Muscle layer of colon (tissue), 2 donors: ENCODE data around the gene PRCC.

Experiments used
- H3K27ac ChIP-seq: one replicate; pipeline ENCODE4 v1.7.0; 2013; ENCODE audit warnings: low read depth, mild to moderate bottlenecking, low read length, moderate library complexity
- H3K27me3 ChIP-seq, 2 donors: one replicate each; pipeline ENCODE4 v1.7.0; 2013; ENCODE audit warnings: low read length in 2 of 2, mild to moderate bottlenecking in 2 of 2; ENCODE audit not compliant: insufficient read depth in 2 of 2, control insufficient read depth in 1 of 2
- H3K36me3 ChIP-seq: one replicate; pipeline ENCODE4 v1.7.0; 2013; ENCODE audit warnings: mild to moderate bottlenecking, low read length; ENCODE audit not compliant: insufficient read depth
- H3K4me1 ChIP-seq: one replicate; pipeline ENCODE4 v1.7.0; 2013; ENCODE audit warnings: mild to moderate bottlenecking, low read length; ENCODE audit not compliant: insufficient read depth
- H3K4me3 ChIP-seq, 2 donors: one replicate each; pipeline ENCODE4 v1.7.0; 2013; ENCODE audit warnings: low read length in 2 of 2, low read depth in 1 of 2, mild to moderate bottlenecking in 1 of 2, moderate library complexity in 1 of 2
- H3K9ac ChIP-seq: one replicate; pipeline ENCODE4 v1.7.0; 2013; ENCODE audit warnings: low read length
- H3K9me3 ChIP-seq: one replicate; pipeline ENCODE4 v1.7.0; 2013; ENCODE audit warnings: mild to moderate bottlenecking, low read length
- donor health status: abdominal sarcoma.
- donor health status: Adenocarcinoma of cecum.

Gene PRCC

DNA sequence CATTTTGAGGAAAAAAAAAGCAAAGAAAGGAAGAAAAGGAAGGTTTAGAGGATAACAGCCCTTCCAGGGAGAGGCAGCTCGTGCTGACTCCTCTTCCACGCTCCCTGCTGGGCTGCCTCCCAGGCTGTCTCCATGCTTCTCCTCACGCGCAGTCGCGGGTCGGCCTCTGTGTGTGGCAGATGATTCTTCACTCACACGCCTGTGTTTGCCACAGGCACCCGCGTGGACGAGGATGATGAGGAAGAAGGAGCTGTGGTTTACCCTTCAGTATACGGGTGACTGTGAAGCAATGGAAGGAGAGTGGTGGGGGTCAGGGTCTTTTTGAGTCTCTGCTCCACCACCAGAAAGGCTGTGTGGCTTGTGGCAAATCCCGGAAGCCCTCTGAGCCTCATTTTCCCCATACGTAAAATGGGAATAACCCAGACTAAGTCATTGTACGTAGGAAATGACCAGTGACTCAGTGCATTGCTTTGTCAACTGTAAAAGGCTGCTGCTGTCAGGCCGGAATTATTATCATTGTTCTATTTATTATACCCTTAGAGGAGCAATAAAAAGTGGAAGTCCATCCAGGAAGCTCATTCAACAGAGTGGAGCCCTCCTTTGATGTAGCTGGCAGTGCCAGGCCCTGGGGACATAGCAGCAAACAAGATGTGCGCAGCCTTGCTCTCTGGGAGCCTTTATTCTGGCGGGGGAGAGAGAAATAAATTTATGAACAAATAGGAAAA, 61.2 kb downstream of the PRCC start:
- H3K9me3 ChIP-seq, result no peaks in the 10 kb centered on the region
- no peaks in the 10 kb centered on the region for H3K4me1 ChIP-seq
- no peak overlapping the region for H3K9ac ChIP-seq
- H3K4me3 ChIP-seq, result no peak overlapping the region
- no peak overlapping the region for H3K27ac ChIP-seq
- H3K27me3 ChIP-seq, result no peaks in the 10 kb centered on the region
- H3K36me3 ChIP-seq, result no peaks in the 10 kb centered on the region

DNA sequence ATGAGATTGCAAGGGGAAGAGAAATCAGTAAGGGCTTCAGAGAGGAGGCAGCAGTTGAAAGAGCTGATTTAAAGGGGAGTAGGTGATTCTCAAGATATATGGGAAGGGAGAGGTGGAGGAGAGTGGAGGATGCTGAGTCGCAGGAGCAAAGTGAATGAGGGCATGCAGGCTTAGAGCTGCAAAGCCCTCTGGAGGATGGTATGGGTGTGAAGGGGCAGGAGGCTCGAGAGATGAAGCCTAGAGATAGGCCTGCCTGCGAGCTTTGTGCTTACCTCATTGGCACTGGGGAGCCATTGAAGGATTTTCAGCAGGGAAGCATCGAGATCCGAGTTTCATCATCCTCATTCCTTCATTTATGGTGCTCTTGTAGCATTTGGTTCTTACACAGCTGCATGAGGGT, 65.1 kb downstream of the PRCC start:
- Histone ChIP-seq H3K9ac (no peak overlapping the region), H3K27me3 (no peaks in the 10 kb centered on the region), H3K4me1 (no peaks in the 10 kb centered on the region), H3K36me3 (no peaks in the 10 kb centered on the region), H3K4me3 (no peak overlapping the region), H3K9me3 (no peaks in the 10 kb centered on the region), H3K27ac (no peak overlapping the region)

DNA sequence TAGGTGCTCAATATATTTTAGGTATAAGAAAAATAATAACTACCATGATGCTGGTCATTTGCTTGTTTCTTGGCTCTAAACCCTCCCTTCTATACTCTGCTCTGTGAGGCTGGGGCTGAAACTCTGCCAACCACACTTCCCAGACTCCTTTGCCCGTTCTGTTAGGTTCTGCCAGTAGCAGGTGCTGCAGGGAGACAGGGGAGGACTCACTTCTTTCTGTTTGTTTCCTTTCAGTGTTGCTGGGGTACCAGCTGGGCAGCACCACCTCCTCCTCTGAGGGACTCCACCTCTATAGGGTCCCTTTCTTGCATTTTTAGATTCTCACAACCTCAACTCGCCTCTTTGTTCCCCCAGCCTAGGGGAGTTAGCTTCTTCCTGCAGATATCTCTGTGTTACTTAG, 66.3 kb downstream of the PRCC start:
- H3K4me1 ChIP-seq, result no peaks in the 10 kb centered on the region
- H3K4me3 ChIP-seq, result no peak overlapping the region
- no peak overlapping the region for H3K9ac ChIP-seq
- no peak overlapping the region for H3K27ac ChIP-seq
- H3K27me3 ChIP-seq, result peaks cover 0 to 5% of the 10 kb centered on the region in 2 donors
- no peaks in the 10 kb centered on the region for H3K36me3 ChIP-seq
- no peaks in the 10 kb centered on the region for H3K9me3 ChIP-seq

DNA sequence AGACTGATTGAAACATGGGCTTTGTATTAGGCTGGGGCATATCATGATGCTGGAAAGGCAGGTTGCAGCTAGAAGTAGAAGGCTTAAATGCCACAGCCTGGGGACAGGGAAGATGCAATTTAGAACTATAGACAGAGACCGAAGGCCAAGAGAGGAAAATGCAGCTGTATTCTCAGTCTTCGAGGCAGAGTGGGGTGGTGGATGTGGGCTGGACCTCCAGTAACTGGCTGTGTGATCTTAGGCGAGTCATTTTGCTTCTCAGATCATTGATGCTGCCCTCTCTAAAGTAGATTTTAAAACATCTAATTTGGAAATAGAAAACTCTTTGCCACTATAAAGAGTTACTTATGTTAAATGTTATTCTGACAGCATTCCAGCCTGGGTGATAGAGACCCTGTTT, 67.0 kb downstream of the PRCC start:
- no peaks in the 10 kb centered on the region for H3K36me3 ChIP-seq
- no peaks in the 10 kb centered on the region for H3K9me3 ChIP-seq
- no peaks in the 10 kb centered on the region for H3K4me1 ChIP-seq
- H3K4me3 ChIP-seq, result no peak overlapping the region
- H3K27ac ChIP-seq, result no peak overlapping the region
- peaks cover 0 to 12% of the 10 kb centered on the region in 2 donors for H3K27me3 ChIP-seq
- H3K9ac ChIP-seq, result no peak overlapping the region

DNA sequence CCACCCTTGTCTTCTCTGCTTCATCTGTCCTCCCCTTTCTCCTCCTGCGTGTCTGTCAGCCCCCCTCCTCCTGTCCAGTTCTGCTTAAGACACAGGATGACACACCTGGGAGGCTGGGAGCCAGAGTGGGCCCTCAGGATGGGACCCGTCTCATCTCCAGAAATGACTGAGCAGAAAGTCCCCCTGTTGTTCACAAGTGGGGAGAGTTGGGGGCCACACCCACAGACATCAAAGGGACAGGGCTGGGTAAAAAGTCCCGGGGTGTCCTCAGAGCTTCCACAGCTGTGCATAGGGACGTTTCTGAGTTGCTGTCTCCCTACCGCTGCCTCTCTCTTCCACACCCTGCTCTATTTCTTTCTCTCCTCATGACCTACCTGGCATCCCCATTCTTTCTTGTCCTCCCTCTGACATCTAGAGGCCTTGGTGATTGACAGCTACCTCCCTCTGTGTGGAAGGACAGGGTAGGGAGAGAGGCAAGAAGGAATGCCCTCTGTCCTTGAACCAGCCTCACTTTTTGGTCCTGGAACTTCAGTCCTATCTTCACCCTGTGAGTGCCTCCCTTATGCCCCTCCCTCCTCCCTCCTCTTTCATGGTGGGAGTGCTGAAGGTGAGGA, 68.8 kb downstream of the PRCC start:
- H3K9ac ChIP-seq, result no peak overlapping the region
- no peaks in the 10 kb centered on the region for H3K36me3 ChIP-seq
- no peak overlapping the region for H3K27ac ChIP-seq
- H3K27me3 ChIP-seq, result peaks cover 0 to 27% of the 10 kb centered on the region in 2 donors
- no peaks in the 10 kb centered on the region for H3K9me3 ChIP-seq
- H3K4me3 ChIP-seq, result no peak overlapping the region
- no peaks in the 10 kb centered on the region for H3K4me1 ChIP-seq

DNA sequence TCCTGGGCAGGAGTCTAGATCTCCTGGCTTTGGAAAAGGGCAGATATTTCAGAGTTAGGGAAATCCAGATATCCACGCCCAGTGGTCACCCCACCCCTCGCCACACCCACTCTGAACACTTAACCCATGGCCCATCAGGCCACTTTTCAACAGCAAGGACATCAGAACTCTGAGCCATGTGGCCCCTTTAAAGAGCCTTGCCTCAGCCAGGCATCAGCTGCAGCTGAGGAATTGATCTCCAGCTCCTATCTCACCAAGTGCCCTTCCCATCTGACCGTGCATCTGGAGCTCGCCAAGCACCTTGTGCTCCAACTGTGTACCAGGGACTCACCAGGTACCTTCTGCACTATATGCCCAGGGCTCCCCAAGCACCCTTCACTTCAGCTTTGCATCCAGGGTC, 69.6 kb downstream of the PRCC start:
- H3K9ac ChIP-seq, result no peak overlapping the region
- H3K27ac ChIP-seq, result no peak overlapping the region
- H3K4me1 ChIP-seq, result no peaks in the 10 kb centered on the region
- H3K4me3 ChIP-seq, result no peak overlapping the region
- no peaks in the 10 kb centered on the region for H3K36me3 ChIP-seq
- H3K9me3 ChIP-seq, result no peaks in the 10 kb centered on the region
- peaks cover 0 to 29% of the 10 kb centered on the region in 2 donors for H3K27me3 ChIP-seq

DNA sequence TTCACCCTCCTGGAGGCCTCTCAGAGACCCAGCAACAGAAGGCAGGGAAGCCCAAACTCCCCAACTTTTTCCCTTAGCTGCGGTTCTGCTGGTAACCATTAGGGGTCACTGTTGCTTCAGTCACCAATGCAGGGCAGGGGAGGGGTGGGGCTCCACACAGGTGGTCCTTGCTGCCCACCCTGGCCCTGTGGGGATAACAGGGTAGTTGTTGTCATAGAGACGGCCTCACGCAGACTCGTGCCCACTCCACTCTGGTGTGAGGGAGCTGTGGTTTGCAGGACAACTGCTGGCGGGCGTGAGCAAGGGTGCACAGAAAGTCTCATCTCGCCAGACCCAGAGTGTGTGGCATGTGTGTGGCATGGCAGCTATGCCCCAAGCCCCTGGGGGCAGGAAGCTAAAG, 71.6 kb downstream of the PRCC start:
- H3K36me3 ChIP-seq, result no peaks in the 10 kb centered on the region

DNA sequence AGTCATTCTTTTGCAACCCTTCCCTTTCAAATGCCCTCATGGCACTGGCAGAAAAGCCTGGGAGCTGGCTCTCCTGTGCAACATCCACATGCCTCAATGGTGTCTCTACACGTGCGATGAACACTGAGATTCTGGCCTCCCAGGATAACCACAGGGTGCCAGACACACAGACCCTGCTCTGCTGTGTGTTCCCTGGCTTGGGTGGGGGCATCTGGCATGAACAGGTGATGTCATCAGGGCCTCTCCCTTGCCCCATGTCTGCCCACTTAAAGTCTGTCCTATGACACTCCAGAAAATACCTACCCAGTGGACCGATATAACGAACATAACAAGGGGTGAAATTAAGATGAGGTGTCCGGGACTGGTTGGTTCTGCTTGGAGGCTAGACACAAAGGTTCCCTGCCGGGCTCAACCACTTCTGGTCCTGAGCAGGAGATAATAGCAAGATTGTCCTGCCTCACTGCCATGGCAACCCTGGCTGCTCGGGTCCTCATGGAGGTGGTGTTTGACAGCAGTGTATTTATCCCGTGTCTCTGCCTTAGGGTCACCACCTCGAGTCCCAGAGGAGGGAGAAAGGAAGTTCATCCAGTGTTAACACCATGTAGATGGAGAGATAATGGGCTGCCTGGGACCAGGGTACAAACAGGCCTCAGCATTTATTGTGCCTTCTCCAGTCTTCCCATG, 72.2 kb downstream of the PRCC start:
- Histone ChIP-seq H3K9ac (no peak overlapping the region), H3K27me3 (peaks cover 2 to 49% of the 10 kb centered on the region in 2 donors), H3K4me1 (no peaks in the 10 kb centered on the region), H3K9me3 (no peaks in the 10 kb centered on the region), H3K36me3 (no peaks in the 10 kb centered on the region), H3K27ac (no peak overlapping the region), H3K4me3 (no peak overlapping the region)

More for the DNA sequence above, 71.6 kb downstream of the PRCC start:
- no peak overlapping the region for H3K9ac ChIP-seq
- no peaks in the 10 kb centered on the region for H3K4me1 ChIP-seq
- peaks cover 0 to 43% of the 10 kb centered on the region in 2 donors for H3K27me3 ChIP-seq
- H3K9me3 ChIP-seq, result no peaks in the 10 kb centered on the region
- no peak overlapping the region for H3K27ac ChIP-seq
- no peak overlapping the region for H3K4me3 ChIP-seq

DNA sequence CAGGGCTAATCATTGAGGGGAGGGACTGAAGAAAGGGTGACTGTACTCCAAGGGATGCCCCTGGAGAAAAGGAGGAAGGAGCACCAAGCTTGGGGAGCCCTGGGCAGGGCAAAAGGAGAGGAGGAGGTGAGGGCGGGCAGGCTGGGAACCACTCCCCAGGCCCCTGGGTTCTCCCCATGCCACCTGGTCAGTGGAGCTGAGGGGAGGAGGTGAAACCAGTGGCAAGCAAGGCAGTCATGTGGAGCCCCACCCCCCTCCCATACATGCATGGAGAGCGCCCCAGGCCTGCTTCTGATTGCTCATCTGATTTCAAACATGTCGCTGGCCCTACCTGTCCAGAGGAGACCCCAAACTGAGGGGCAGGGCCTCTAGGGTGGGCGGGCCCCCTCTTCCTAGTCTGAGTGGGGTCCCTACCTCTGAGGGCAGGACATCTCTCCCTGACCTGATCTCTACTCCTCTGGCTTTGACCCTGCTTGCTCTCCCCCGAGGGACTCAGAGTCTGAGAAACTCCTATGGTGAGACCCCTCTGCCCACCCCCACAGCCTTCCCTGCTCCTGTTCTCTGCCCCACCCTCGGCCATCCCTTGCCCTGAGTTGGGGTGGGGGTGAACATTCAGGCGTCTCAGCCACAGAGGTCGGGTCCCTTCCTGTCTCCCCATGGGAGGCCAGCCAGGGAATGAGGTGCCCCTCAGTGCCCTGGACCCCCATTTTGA, 73.0 kb downstream of the PRCC start:
- no peaks in the 10 kb centered on the region for H3K4me1 ChIP-seq
- H3K9me3 ChIP-seq, result no peaks in the 10 kb centered on the region
- no peaks in the 10 kb centered on the region for H3K36me3 ChIP-seq
- no peak overlapping the region for H3K27ac ChIP-seq
- H3K27me3 ChIP-seq, result peaks cover 8 to 56% of the 10 kb centered on the region in 2 donors
- H3K9ac ChIP-seq, result no peak overlapping the region
- no peak overlapping the region for H3K4me3 ChIP-seq

DNA sequence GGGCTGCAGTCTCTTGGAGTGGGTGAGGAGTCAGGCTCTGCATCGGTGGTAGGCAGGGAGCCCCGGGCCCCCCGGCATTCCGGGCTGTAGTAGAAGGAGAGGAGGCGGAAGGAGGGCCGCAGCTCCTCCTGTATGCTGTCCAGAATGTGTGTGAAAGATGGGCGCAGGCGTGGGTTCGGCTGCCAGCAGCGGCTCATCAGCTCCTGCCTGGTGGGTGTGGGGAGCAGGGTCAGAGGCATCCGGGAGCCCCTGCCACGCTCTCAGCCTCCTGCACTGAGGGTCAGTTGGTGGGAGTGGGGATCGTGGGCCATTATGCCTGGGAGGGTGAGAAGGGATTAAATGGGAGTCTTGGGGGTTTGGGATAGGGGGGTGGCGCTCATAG, 73.6 kb downstream of the PRCC start:
- Histone ChIP-seq H3K27ac (no peak overlapping the region), H3K9me3 (no peaks in the 10 kb centered on the region), H3K27me3 (peaks cover 8 to 60% of the 10 kb centered on the region in 2 donors), H3K36me3 (no peaks in the 10 kb centered on the region), H3K4me1 (no peaks in the 10 kb centered on the region), H3K4me3 (no peak overlapping the region), H3K9ac (no peak overlapping the region)

DNA sequence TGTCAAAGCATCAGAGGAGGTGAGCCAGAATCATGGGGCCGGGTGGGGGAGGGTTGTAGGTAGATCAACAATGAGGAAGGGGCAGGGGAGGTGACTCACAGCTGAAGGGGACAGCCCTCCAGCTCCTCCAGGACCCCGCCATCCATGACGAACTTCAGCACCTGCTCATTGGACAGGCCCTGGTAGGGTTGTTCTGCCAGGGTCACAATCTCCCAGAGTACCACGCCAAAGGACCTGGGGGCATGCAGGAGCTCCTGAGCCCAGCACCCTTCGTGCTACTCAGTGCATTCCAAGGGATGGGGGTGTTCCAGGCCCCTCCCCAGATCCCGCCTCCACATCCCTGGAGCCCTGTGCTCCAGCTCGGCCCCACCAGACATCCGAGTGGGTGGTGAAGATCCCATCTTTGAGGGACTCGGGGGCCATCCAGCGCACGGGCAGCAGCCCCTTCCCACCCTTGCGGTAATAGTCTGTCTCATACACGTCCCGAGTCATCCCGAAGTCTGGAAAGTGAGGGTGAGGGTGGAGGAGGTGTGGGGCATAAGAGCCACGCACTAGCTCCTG, 74.0 kb downstream of the PRCC start:
- no peak overlapping the region for H3K4me3 ChIP-seq
- no peaks in the 10 kb centered on the region for H3K9me3 ChIP-seq
- H3K4me1 ChIP-seq, result no peaks in the 10 kb centered on the region
- no peak overlapping the region for H3K9ac ChIP-seq
- peaks cover 8 to 64% of the 10 kb centered on the region in 2 donors for H3K27me3 ChIP-seq
- H3K27ac ChIP-seq, result no peak overlapping the region
- no peaks in the 10 kb centered on the region for H3K36me3 ChIP-seq
